Activated T-cell treated with anti-CD3 and anti-CD28 coated beads, Interleukin-2, amount 50 U/mL, for 4 hours (primary cell): ENCODE measurements around the gene TPO. TPM values are rescaled to one million over a fixed set of nuclear protein-coding genes. Genes with fewer than 3 reads are reported as not detected.
"Not testable (repeated sequence)": the region's sequence is repeated elsewhere in the genome, so short reads cannot be mapped to it uniquely, and the experiment has no call there.

Source experiments
- ATAC-seq, 2 donors: fragments of 200-7000 bp; cut with Tn5 transposase; one replicate each; pipeline ENCODE4 v1.10.0; 2021
- DNase-seq: peaks from one replicate; pipeline ENCODE4 v3.0.0-alpha.2; 2020
- H3K27me3 Mint-ChIP-seq: one replicate; pipeline ENCODE4 v1.8.0; 2021; ENCODE audit warnings: low read depth, mixed read lengths
- H3K36me3 Mint-ChIP-seq: one replicate; pipeline ENCODE4 v1.8.0; 2022; ENCODE audit warnings: mixed read lengths; ENCODE audit not compliant: insufficient read depth
- H3K4me1 Mint-ChIP-seq: one replicate; pipeline ENCODE4 v1.8.0; 2021; ENCODE audit warnings: low read depth, mixed read lengths
- H3K4me3 Mint-ChIP-seq: one replicate; pipeline ENCODE4 v1.8.0; 2021; ENCODE audit warnings: mild to moderate bottlenecking, moderate library complexity, mixed read lengths
- H3K9me3 Mint-ChIP-seq: one replicate; pipeline ENCODE4 v1.8.0; 2021; ENCODE audit warnings: mixed read lengths
- total RNA-seq, 3 donors: library from RNA; stranded (reverse); gene quantifications; one replicate each; pipeline ENCODE4 v1.2.1, GENCODE V29; 2021

The TPO gene
- total RNA-seq, 3 donors from 2014 or later = not detected

- no peaks in the 10 kb centered on the region for H3K4me1 Mint-ChIP-seq
- H3K9me3 Mint-ChIP-seq = no peaks in the 10 kb centered on the region
- no peaks in the 10 kb centered on the region for H3K36me3 Mint-ChIP-seq
- no peaks in the 10 kb centered on the region for H3K27me3 Mint-ChIP-seq
- DNase-seq (no peak), ATAC-seq (no peak)
- no peak overlapping the region for H3K4me3 Mint-ChIP-seq
These were observed 76.2 kb downstream of the TPO start for GRCh38 chr2:1489486-1489885.

GRCh38 chr2:1490381-1490780 is 77.1 kb downstream of the TPO start:
- not testable (repeated sequence) for H3K36me3 Mint-ChIP-seq, H3K4me3 Mint-ChIP-seq, DNase-seq, H3K4me1 Mint-ChIP-seq, H3K9me3 Mint-ChIP-seq, ATAC-seq, H3K27me3 Mint-ChIP-seq

GRCh38 chr2:1491751-1492150 is 78.5 kb downstream of the TPO start:
- DNase-seq (no peak), ATAC-seq (no peak)
- Mint-ChIP-seq H3K9me3 (no peaks in the 10 kb centered on the region), H3K4me1 (no peaks in the 10 kb centered on the region), H3K4me3 (no peak overlapping the region), H3K36me3 (no peaks in the 10 kb centered on the region), H3K27me3 (no peaks in the 10 kb centered on the region)

- not testable (repeated sequence) for H3K9me3 Mint-ChIP-seq, H3K27me3 Mint-ChIP-seq, ATAC-seq, H3K4me1 Mint-ChIP-seq, H3K4me3 Mint-ChIP-seq, DNase-seq, H3K36me3 Mint-ChIP-seq
These were observed 79.0 kb downstream of the TPO start for GRCh38 chr2:1492231-1492630.

GRCh38 chr2:1492711-1493430 is 79.6 kb downstream of the TPO start:
- ATAC-seq = no peak
- Mint-ChIP-seq H3K36me3 (no peaks in the 10 kb centered on the region), H3K27me3 (no peaks in the 10 kb centered on the region), H3K4me1 (no peaks in the 10 kb centered on the region), H3K4me3 (no peak overlapping the region), H3K9me3 (no peaks in the 10 kb centered on the region)
- no peak for DNase-seq

- DNase-seq (no peak), ATAC-seq (no peak)
- no peaks in the 10 kb centered on the region for H3K4me1 Mint-ChIP-seq
These were observed 80.3 kb downstream of the TPO start for GRCh38 chr2:1493431-1494126.

GRCh38 chr2:1494257-1494656 is 81.0 kb downstream of the TPO start:
- Mint-ChIP-seq H3K36me3 (no peaks in the 10 kb centered on the region), H3K27me3 (no peaks in the 10 kb centered on the region), H3K4me3 (no peak overlapping the region), H3K4me1 (no peaks in the 10 kb centered on the region), H3K9me3 (no peaks in the 10 kb centered on the region)
- no peak for DNase-seq
- no peak for ATAC-seq

More at GRCh38 chr2:1493431-1494126, 80.3 kb downstream of the TPO start:
- Mint-ChIP-seq H3K27me3 (no peaks in the 10 kb centered on the region), H3K9me3 (no peaks in the 10 kb centered on the region), H3K36me3 (no peaks in the 10 kb centered on the region), H3K4me3 (no peak overlapping the region)

- Mint-ChIP-seq H3K27me3 (no peaks in the 10 kb centered on the region), H3K36me3 (no peaks in the 10 kb centered on the region)
- no peak for ATAC-seq
These were observed 81.6 kb downstream of the TPO start for GRCh38 chr2:1494906-1495305.

GRCh38 chr2:1495676-1496358 is 82.6 kb downstream of the TPO start:
- Mint-ChIP-seq H3K9me3 (no peaks in the 10 kb centered on the region), H3K4me3 (no peak overlapping the region), H3K36me3 (no peaks in the 10 kb centered on the region), H3K4me1 (no peaks in the 10 kb centered on the region), H3K27me3 (no peaks in the 10 kb centered on the region)
- no peak for ATAC-seq
- no peak for DNase-seq

More at GRCh38 chr2:1494906-1495305, 81.6 kb downstream of the TPO start:
- no peak overlapping the region for H3K4me3 Mint-ChIP-seq
- H3K9me3 Mint-ChIP-seq = no peaks in the 10 kb centered on the region
- DNase-seq = no peak
- no peaks in the 10 kb centered on the region for H3K4me1 Mint-ChIP-seq

- no peak for DNase-seq
These were observed 83.1 kb downstream of the TPO start for GRCh38 chr2:1496359-1496821.

GRCh38 chr2:1497122-1497611 is 83.9 kb downstream of the TPO start:
- Mint-ChIP-seq H3K36me3 (no peaks in the 10 kb centered on the region), H3K27me3 (no peaks in the 10 kb centered on the region), H3K4me3 (no peak overlapping the region), H3K4me1 (no peaks in the 10 kb centered on the region), H3K9me3 (no peaks in the 10 kb centered on the region)
- ATAC-seq = no peak
- DNase-seq = no peak

More at GRCh38 chr2:1496359-1496821, 83.1 kb downstream of the TPO start:
- no peak for ATAC-seq
- H3K4me1 Mint-ChIP-seq = no peaks in the 10 kb centered on the region
- no peaks in the 10 kb centered on the region for H3K27me3 Mint-ChIP-seq
- no peaks in the 10 kb centered on the region for H3K9me3 Mint-ChIP-seq
- H3K36me3 Mint-ChIP-seq = no peaks in the 10 kb centered on the region
- no peak overlapping the region for H3K4me3 Mint-ChIP-seq

GRCh38 chr2:1498176-1498575 is 84.9 kb downstream of the TPO start:
- Mint-ChIP-seq H3K27me3 (no peaks in the 10 kb centered on the region), H3K9me3 (no peaks in the 10 kb centered on the region), H3K36me3 (no peaks in the 10 kb centered on the region), H3K4me1 (no peaks in the 10 kb centered on the region), H3K4me3 (no peak overlapping the region)
- DNase-seq (no peak), ATAC-seq (no peak)

GRCh38 chr2:1499033-1499795 is 86.0 kb downstream of the TPO start:
- Mint-ChIP-seq H3K4me3 (no peak overlapping the region), H3K9me3 (no peaks in the 10 kb centered on the region), H3K4me1 (no peaks in the 10 kb centered on the region), H3K27me3 (no peaks in the 10 kb centered on the region), H3K36me3 (no peaks in the 10 kb centered on the region)
- DNase-seq (no peak), ATAC-seq (no peak)
